ENCODE data around the gene COX4I1.

Gene COX4I1

DNA sequence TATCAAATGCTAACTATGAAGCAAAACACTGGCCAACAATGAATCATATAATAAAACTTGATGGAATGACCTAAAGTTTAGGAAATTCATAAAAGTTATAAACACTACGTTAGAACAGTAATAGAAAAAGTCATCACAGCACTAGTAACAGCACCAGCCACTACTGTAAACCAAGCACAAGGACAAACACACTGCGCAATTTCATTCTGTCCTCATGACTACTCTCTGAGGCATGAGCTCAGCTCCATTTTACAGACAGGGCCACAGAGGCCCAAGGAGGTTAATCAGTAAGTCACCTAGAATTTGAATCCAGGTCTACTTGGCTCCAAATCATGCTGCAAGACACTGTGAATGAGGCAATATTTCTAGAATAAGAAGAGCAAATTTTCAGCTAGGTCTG lies 13.6 kb upstream of the COX4I1 start:
- no peak overlapping the region for H3K4me3 ChIP-seq (ENCODE audit: low read length)
- peak; percentile 33 for DNase-seq (ENCODE audit: low read depth)
- TF ChIP-seq, protein P1, sequence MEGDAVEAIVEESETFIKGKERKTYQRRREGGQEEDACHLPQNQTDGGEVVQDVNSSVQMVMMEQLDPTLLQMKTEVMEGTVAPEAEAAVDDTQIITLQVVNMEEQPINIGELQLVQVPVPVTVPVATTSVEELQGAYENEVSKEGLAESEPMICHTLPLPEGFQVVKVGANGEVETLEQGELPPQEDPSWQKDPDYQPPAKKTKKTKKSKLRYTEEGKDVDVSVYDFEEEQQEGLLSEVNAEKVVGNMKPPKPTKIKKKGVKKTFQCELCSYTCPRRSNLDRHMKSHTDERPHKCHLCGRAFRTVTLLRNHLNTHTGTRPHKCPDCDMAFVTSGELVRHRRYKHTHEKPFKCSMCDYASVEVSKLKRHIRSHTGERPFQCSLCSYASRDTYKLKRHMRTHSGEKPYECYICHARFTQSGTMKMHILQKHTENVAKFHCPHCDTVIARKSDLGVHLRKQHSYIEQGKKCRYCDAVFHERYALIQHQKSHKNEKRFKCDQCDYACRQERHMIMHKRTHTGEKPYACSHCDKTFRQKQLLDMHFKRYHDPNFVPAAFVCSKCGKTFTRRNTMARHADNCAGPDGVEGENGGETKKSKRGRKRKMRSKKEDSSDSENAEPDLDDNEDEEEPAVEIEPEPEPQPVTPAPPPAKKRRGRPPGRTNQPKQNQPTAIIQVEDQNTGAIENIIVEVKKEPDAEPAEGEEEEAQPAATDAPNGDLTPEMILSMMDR (conservative IDR thresholded peaks at IDR 0.05; ENCODE audit: low read length), result no peak

- no peak for DNase-seq (ENCODE audit: low read depth)
- TF ChIP-seq, protein P1 (conservative IDR thresholded peaks at IDR 0.05; ENCODE audit: low read length), result no peak
- no peak overlapping the region for H3K4me3 ChIP-seq (ENCODE audit: low read length)
These were observed 10.7 kb upstream of the COX4I1 start for GRCh38 chr16:85788819-85789218.

DNA sequence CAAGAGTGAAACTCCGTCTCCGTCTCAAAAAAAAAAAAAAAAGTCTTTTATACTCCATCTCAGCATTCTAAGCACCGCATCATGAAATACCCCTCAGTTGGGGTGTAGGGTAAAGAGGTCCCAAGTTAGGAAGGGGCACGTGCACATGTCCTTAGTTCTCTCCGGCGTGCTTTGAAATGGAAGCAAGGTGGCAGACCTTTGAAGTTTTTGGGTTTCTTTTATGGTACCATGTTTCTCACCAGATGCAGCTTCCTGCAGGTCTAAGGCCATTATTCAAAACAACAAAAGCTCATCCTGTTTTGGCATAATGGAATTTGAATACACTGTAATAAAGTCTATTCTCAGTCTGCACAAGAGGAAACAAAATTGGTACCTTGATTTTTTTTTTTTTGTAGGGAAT lies 9.7 kb upstream of the COX4I1 start:
- TF ChIP-seq, protein P1 (conservative IDR thresholded peaks at IDR 0.05; ENCODE audit: low read length), result no peak

GRCh38 chr16:85793662-85794298 lies 5.7 kb upstream of the COX4I1 start:
- no peak overlapping the region for H3K4me3 ChIP-seq (ENCODE audit: low read length)
- TF ChIP-seq, protein P1 (conservative IDR thresholded peaks at IDR 0.05; ENCODE audit: low read length), result no peak
- DNase-seq (ENCODE audit: low read depth), result no peak

More for the DNA sequence above, 9.7 kb upstream of the COX4I1 start:
- no peak overlapping the region for H3K4me3 ChIP-seq (ENCODE audit: low read length)
- DNase-seq (ENCODE audit: low read depth), result no peak

GRCh38 chr16:85794696-85795095 lies 4.8 kb upstream of the COX4I1 start:
- no peak for DNase-seq (ENCODE audit: low read depth)
- no peak overlapping the region for H3K4me3 ChIP-seq (ENCODE audit: low read length)
- TF ChIP-seq, protein P1 (conservative IDR thresholded peaks at IDR 0.05; ENCODE audit: low read length), result no peak

DNA sequence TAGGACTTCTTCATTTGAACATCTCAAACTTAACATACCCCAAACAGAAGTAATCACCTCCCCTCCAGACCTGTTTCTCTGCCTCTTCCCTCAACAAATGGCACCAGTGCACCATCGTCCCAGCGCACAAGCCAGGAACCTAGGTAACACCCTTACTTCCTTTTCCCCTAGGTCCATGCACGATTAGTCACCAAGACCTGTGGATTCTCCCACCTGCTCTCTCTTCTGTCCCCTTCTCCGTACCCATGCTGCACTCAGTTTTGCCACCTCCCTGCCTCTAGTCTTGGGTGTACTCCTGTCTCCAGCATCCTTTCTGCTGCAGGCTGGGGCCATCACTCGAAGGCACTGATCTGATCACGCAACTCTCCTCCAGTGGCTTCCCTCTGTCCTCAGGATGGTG lies 3.3 kb upstream of the COX4I1 start:
- DNase-seq (ENCODE audit: low read depth), result no peak
- TF ChIP-seq, protein P1 (conservative IDR thresholded peaks at IDR 0.05; ENCODE audit: low read length), result no peak
- H3K4me3 ChIP-seq (ENCODE audit: low read length), result no peak overlapping the region

DNA sequence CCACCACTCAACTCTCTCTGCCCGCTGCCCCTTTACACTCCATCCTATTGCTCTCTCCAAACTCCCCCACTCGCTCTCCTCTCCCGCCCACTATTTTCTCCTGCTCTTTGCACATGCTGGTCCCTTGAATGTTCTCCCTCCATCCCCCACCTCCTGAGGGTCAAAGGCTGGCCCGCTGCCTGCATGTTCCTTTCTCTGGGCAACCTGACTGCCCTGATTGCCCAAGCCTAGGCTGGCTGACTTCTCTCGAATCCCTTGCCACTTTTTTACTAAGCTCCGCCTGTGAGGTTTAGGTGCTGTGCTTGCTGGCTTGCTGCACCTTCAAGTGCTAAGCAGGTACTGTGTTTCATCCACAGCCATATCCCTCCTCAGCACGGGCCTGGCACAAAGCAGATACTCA lies 2.9 kb upstream of the COX4I1 start:
- no peak for DNase-seq (ENCODE audit: low read depth)
- TF ChIP-seq, protein P1 (conservative IDR thresholded peaks at IDR 0.05; ENCODE audit: low read length), result no peak
- no peak overlapping the region for H3K4me3 ChIP-seq (ENCODE audit: low read length)

Data from AG10803 (cell line).